ENCODE measurements around the gene LMNA.

GRCh38 chr1:156102633-156103511 lies 11.6 kb upstream of the LMNA start:
- no peak for TF ChIP-seq EP300 (IDR thresholded peaks at IDR 0.05)
- TF ChIP-seq CTCF (IDR thresholded peaks at IDR 0.05): peak in 1 of 5 experiments; percentile 12
